AG04449 (cell line): ENCODE results near the gene PIGN.

Experiments used
- CTCF ChIA-PET: fragments of 350-600 bp; formaldehyde crosslinking; extraction: SDS; loops from one replicate; lab custom pipeline; 2021; ENCODE audit warnings: antibody characterized with exemption; lab: Yijun Ruan, JAX
- POLR2A ChIA-PET: fragments of 400-600, 350-600 bp; formaldehyde crosslinking; extraction: SDS; loops from one replicate; lab custom pipeline; 2020; ENCODE audit warnings: antibody characterized with exemption, inconsistent platforms; lab: Yijun Ruan, JAX
- DNase-seq: peaks from one replicate; pipeline ENCODE4 v3.0.0-alpha.2; 2010; ENCODE audit warnings: low read depth, low spot score
- H3K4me3 ChIP-seq: 2 replicates; pipeline ENCODE4 v1.5.1; 2011; ENCODE audit warnings: low read depth, mild to moderate bottlenecking, control low read depth, low read length
- TF ChIP-seq, protein P1 (sequence below): IDR thresholded peaks from one replicate; pipeline ENCODE4 v1.5.1; 2011; ENCODE audit warnings: mild to moderate bottlenecking, moderate library complexity, low read length, control low read depth, inconsistent platforms; ENCODE audit not compliant: insufficient read depth; ENCODE audit errors: missing control alignments

PIGN gene

DNA sequence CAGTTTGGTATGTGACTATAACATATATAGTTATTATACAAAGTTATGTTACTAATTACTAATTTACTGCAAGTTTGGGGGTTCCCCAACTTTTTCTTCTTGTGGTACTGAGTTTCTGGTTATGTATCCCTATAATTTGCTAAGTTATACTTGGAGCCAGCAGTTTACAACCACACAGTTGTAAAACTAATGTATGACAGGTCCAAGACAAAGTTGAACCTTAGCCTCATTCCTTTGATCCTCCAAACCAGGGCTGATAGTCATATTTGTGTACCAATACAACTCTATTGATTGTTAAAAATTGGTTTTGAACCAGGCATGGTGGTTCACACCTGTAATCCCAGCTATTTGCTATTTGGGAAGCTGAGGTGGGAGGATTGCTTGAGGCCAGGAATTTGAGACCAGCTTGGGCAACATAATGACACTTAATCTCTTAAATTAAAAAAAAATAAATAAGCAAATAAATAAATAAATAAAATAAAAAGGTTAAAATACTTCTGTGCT, 24.5 kb upstream of the PIGN start:
- POLR2A ChIA-PET: no interaction called here
- no peak overlapping the region for H3K4me3 ChIP-seq

DNA sequence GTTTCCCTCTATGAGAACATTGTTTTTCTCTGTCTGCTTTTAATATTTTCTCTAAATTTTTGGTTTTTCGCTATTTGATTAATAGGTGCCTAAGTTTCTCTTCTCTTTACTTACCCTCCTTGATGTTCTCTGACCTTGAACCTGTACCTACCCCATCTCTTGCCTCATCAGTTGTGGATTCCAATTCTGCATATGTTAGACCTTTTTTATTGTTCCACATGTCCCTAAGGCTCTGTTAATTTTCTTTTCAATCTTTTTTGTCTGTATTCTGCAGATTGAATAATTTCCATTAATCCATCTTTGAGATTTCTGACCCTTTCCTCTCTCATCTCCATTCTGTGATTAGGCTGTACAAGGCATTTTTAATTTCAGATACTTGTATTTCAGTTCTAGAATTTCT, 23.3 kb upstream of the PIGN start:
- TF ChIP-seq, protein P1, sequence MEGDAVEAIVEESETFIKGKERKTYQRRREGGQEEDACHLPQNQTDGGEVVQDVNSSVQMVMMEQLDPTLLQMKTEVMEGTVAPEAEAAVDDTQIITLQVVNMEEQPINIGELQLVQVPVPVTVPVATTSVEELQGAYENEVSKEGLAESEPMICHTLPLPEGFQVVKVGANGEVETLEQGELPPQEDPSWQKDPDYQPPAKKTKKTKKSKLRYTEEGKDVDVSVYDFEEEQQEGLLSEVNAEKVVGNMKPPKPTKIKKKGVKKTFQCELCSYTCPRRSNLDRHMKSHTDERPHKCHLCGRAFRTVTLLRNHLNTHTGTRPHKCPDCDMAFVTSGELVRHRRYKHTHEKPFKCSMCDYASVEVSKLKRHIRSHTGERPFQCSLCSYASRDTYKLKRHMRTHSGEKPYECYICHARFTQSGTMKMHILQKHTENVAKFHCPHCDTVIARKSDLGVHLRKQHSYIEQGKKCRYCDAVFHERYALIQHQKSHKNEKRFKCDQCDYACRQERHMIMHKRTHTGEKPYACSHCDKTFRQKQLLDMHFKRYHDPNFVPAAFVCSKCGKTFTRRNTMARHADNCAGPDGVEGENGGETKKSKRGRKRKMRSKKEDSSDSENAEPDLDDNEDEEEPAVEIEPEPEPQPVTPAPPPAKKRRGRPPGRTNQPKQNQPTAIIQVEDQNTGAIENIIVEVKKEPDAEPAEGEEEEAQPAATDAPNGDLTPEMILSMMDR: no peak
- DNase-seq: no peak
- H3K4me3 ChIP-seq: no peak overlapping the region
- ChIA-PET CTCF (no interaction called here), POLR2A (no interaction called here)

More for the DNA sequence above, 24.5 kb upstream of the PIGN start:
- DNase-seq: no peak
- TF ChIP-seq, protein P1: no peak
- CTCF ChIA-PET: no interaction called here

DNA sequence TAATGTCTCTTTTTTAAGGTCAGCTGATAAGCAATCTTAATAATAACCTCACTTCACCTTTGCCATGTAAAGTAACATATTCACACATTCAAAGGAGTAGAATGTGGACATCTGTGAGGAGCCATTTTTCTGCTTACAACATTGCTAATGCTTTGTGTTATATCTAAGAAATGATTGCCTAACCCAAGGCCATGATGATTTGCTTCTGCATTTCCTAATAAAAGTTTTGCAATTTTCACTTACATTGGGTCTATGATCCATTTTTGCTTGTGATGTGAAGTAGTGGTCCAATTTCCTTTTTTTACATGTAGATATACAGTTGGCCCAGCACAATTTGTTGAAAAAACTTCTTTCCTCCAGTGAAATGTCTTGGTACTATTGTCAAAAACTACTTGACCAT, 22.2 kb upstream of the PIGN start:
- TF ChIP-seq, protein P1: no peak
- H3K4me3 ChIP-seq: no peak overlapping the region
- ChIA-PET CTCF (no interaction called here), POLR2A (no interaction called here)
- no peak for DNase-seq

DNA sequence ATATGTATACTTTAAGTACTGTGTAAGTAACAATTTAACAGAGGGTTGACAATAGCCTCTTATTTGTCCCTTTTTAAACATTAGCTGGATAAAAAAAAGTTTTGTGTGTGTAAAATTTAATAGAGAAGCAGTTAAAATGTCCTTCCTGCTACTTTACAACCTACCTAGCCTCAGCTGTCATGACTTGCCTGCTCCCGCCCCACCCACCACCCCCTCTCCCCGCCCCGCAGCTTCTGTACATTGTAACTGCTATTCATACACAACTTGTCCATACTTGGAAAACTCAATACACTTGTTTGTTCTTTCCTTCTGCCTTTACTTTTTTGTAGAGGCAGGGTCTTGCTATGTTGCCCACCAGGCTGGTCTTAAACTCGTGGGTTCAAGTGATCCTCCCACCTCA, 19.7 kb upstream of the PIGN start:
- CTCF ChIA-PET: no interaction called here
- H3K4me3 ChIP-seq: no peak overlapping the region
- TF ChIP-seq, protein P1: no peak
- POLR2A ChIA-PET: no interaction called here
- no peak for DNase-seq

DNA sequence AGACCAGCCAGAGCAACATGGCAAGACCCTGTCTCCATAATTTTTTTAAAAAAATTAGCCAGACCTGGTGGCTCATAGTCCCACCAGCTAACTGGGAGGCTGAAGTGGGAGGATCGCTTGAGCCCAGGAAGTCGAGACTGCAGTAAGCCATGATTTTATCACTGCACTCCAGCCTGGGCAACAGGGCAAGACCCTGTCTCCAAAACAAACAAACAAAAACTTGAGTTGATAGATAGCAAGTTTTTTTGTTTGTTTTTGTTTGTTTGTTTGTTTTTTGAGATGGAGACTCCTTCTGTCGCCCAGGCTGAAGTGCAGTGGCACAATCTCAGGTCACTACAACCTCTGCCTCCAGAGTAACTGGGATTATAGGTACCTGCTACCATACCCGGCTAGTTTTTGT, 19.0 kb upstream of the PIGN start:
- DNase-seq: no peak
- ChIA-PET CTCF (interaction anchor here (0.7 kb wide), 1 partner anchor 115 kb away, joined by 3 read pairs; no protein-coding TSS in a partner anchor), POLR2A (no interaction called here)
- TF ChIP-seq, protein P1: no peak
- H3K4me3 ChIP-seq: no peak overlapping the region

DNA sequence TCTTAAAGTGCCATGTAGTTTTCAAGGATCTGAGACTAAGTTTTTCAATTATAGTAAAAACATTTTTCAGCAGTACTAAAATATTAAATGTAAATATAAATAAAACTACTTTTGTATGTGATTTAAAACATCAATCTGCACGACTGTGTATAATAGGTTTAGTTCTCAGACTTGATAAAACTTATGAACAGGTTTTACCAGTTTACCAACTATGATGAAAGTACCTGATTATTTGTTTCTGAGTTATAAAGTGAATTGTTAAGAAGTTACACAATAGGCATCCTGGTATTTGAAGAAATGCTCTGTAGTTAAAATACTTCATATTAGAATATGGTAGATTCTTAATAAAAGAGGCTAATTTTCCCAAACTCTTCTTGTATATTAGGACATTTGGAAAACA, 15.0 kb upstream of the PIGN start:
- POLR2A ChIA-PET: no interaction called here

More for the DNA sequence above, 15.0 kb upstream of the PIGN start:
- TF ChIP-seq, protein P1: no peak
- no peak for DNase-seq
- H3K4me3 ChIP-seq: no peak overlapping the region
- CTCF ChIA-PET: interaction anchor here (1.7 to 2.4 kb wide), 2 partner anchors 12 to 48 kb away, joined by 4 to 12 read pairs; no protein-coding TSS in a partner anchor
